OCI-LY1 (cell line): ENCODE measurements around the gene S100Z.

ENCODE experiments used
- H2AFZ ChIP-seq: fragments of 200-600 bp; sonication (generic), shearing (Covaris generic); 2 replicates; pipeline ENCODE4 v1.6.0; 2014; ENCODE audit warnings: antibody characterized with exemption, mild to moderate bottlenecking, low read length
- H3F3A ChIP-seq: fragments of 200-600 bp; sonication (generic), shearing (Covaris generic); 2 replicates; pipeline ENCODE4 v1.6.0; 2014; ENCODE audit warnings: mild to moderate bottlenecking, antibody characterized with exemption, low read length, moderate library complexity; ENCODE audit not compliant: insufficient read depth
- H3K27ac ChIP-seq: fragments of 200-600 bp; sonication (generic); 2 replicates; pipeline ENCODE4 v1.5.1; 2014; ENCODE audit warnings: low read length, mixed run types, mild to moderate bottlenecking, low read depth; ENCODE audit not compliant: poor library complexity, severe bottlenecking
- H3K27me3 ChIP-seq: fragments of 200-600 bp; sonication (generic); 2 replicates; pipeline ENCODE4 v1.6.0; 2014; ENCODE audit warnings: antibody characterized with exemption, mild to moderate bottlenecking, low read length, moderate library complexity; ENCODE audit not compliant: insufficient read depth
- H3K36me3 ChIP-seq: fragments of 200-600 bp; sonication (generic); 2 replicates; pipeline ENCODE4 v1.6.1; 2014; ENCODE audit warnings: mild to moderate bottlenecking, antibody characterized with exemption, low read length, moderate library complexity, mixed read lengths; ENCODE audit not compliant: insufficient read depth
- H3K4me1 ChIP-seq: fragments of 200-600 bp; sonication (generic); 2 replicates; pipeline ENCODE4 v1.5.1; 2014; ENCODE audit warnings: mild to moderate bottlenecking, low read length, moderate library complexity; ENCODE audit not compliant: insufficient read depth, severe bottlenecking
- H3K4me2 ChIP-seq: fragments of 200-600 bp; sonication (generic), shearing (Covaris generic); 2 replicates; pipeline ENCODE4 v1.6.1; 2014; ENCODE audit warnings: low read length
- H3K4me3 ChIP-seq: fragments of 200-600 bp; sonication (generic); 2 replicates; pipeline ENCODE4 v1.5.1; 2014; ENCODE audit warnings: low read length, low read depth, mild to moderate bottlenecking, mixed read lengths; ENCODE audit not compliant: poor library complexity, severe bottlenecking
- H3K79me2 ChIP-seq: fragments of 200-600 bp; shearing (Covaris generic); 2 replicates; pipeline ENCODE4 v1.6.1; 2016; ENCODE audit warnings: mixed run types, low read length, mixed read lengths; ENCODE audit not compliant: insufficient read depth
- H3K9ac ChIP-seq: fragments of 200-600 bp; sonication (generic), shearing (Covaris generic); 2 replicates; pipeline ENCODE4 v1.6.1; 2014; ENCODE audit warnings: mild to moderate bottlenecking, low read length, mixed read lengths
- H3K9me2 ChIP-seq: fragments of 200-600 bp; sonication (generic), shearing (Covaris generic); 2 replicates; pipeline ENCODE4 v1.6.1; 2014; ENCODE audit warnings: low read depth, mild to moderate bottlenecking, low read length, mixed read lengths
- H3K9me3 ChIP-seq: fragments of 200-600 bp; shearing (Covaris generic); 2 replicates; pipeline ENCODE4 v1.6.1; 2014; ENCODE audit warnings: low read length, mixed read lengths
- H4K20me1 ChIP-seq: fragments of 200-600 bp; sonication (generic), shearing (Covaris generic); 2 replicates; pipeline ENCODE4 v1.6.0; 2016; ENCODE audit warnings: mild to moderate bottlenecking, low read length; ENCODE audit not compliant: insufficient read depth
- CTCF ChIP-seq: fragments of 200-600 bp; sonication (generic), shearing (Covaris generic); IDR thresholded peaks from 2 replicates; pipeline ENCODE4 v1.5.1; 2017; ENCODE audit warnings: mild to moderate bottlenecking, antibody characterized with exemption, low read length, moderate library complexity, mixed read lengths
- EZH2 ChIP-seq: fragments of 200-600 bp; sonication (generic), shearing (Covaris generic); IDR thresholded peaks from 2 replicates; pipeline ENCODE4 v1.8.0; 2017; ENCODE audit warnings: borderline replicate concordance, mixed run types, mild to moderate bottlenecking, antibody characterized with exemption, low read length, moderate library complexity, mixed read lengths

S100Z gene

GRCh38 chr5:76849419-76850291, at the start of gene S100Z:
S100Z (plus strand) TSS chr5:76850014; CDS start chr5:76875360, 25,346 bp downstream.
- Histone ChIP-seq H3K27ac (no peak within 1 kb of the TSS), H3K9me3 (no peaks in the 10 kb centered on the region), H3K4me1 (peaks cover 28% of the 10 kb centered on the region), H3K9ac (no peak within 1 kb of the TSS), H2AFZ (no peak within 1 kb of the TSS), H3K4me3 (no peak within 1 kb of the TSS), H3K36me3 (peaks cover 1% of the 10 kb centered on the region; the same call in 1 of the 2 replicates), H3K27me3 (no peaks in the 10 kb centered on the region), H3K9me2 (no peaks in the 10 kb centered on the region), H3K4me2 (no peak within 1 kb of the TSS; the same call in 1 of the 2 replicates), H3K79me2 (no peaks in the 10 kb centered on the region), H3F3A (no peaks in the 10 kb centered on the region), H4K20me1 (no peaks in the 10 kb centered on the region)
- TF ChIP-seq CTCF (no peak), EZH2 (no peak)

- H3K9ac ChIP-seq, result no peak overlapping the region
Measured at GRCh38 chr5:76800579-76800978, 49.2 kb upstream of the S100Z start.

GRCh38 chr5:76801159-76801802, 48.5 kb upstream of the S100Z start:
- H3K36me3 ChIP-seq, result no peaks in the 10 kb centered on the region
- no peak overlapping the region for H3K27ac ChIP-seq
- no peak overlapping the region for H3K4me2 ChIP-seq
- no peaks in the 10 kb centered on the region for H3K9me3 ChIP-seq
- H3K27me3 ChIP-seq, result no peaks in the 10 kb centered on the region
- no peaks in the 10 kb centered on the region for H3F3A ChIP-seq
- H4K20me1 ChIP-seq, result no peaks in the 10 kb centered on the region
- no peak overlapping the region for H2AFZ ChIP-seq
- H3K4me1 ChIP-seq, result no peaks in the 10 kb centered on the region
- H3K9ac ChIP-seq, result no peak overlapping the region
- no peak for TF ChIP-seq EZH2
- H3K79me2 ChIP-seq, result no peaks in the 10 kb centered on the region
- no peaks in the 10 kb centered on the region for H3K9me2 ChIP-seq
- no peak overlapping the region for H3K4me3 ChIP-seq

More at GRCh38 chr5:76800579-76800978, 49.2 kb upstream of the S100Z start:
- H3K27ac ChIP-seq, result no peak overlapping the region
- TF ChIP-seq CTCF, result no peak
- no peak for TF ChIP-seq EZH2
- H3K4me2 ChIP-seq, result no peak overlapping the region
- H2AFZ ChIP-seq, result no peak overlapping the region
- H4K20me1 ChIP-seq, result no peaks in the 10 kb centered on the region
- H3F3A ChIP-seq, result no peaks in the 10 kb centered on the region
- H3K36me3 ChIP-seq, result no peaks in the 10 kb centered on the region
- H3K9me2 ChIP-seq, result no peaks in the 10 kb centered on the region
- no peaks in the 10 kb centered on the region for H3K9me3 ChIP-seq
- no peaks in the 10 kb centered on the region for H3K4me1 ChIP-seq
- H3K79me2 ChIP-seq, result no peaks in the 10 kb centered on the region
- no peaks in the 10 kb centered on the region for H3K27me3 ChIP-seq
- no peak overlapping the region for H3K4me3 ChIP-seq
